GM21529 (cell line): ENCODE data around the gene TMEM130.
"Not testable (repeated sequence)": the region's sequence is repeated elsewhere in the genome, so short reads cannot be mapped to it uniquely, and the experiment has no call there.

Experiments
- ATAC-seq: cut with Tn5 transposase; IDR thresholded peaks from one replicate; pipeline ENCODE4 v1.9.1; 2021; ENCODE audit not compliant: unreplicated experiment

TMEM130 gene

DNA sequence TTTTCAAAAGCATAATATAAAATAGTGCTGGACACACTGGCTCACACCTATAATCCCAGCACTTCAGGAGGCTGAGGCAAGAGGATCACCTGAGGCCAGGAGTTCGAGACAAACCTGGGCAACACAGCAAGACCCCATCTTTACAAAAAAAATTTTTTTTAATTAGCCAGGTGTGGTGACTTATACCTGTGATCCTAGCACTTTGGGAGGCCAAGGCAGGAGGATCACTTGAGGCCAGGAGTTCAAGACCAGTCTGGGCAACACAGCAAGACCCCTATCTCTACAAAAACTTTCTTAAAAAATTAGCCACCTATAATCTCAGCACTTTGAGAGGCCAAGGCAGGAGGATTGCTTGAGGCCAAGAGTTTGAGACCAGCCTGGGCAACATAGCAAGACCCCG is 27.3 kb downstream of the TMEM130 start:
- ATAC-seq = not testable (repeated sequence)

DNA sequence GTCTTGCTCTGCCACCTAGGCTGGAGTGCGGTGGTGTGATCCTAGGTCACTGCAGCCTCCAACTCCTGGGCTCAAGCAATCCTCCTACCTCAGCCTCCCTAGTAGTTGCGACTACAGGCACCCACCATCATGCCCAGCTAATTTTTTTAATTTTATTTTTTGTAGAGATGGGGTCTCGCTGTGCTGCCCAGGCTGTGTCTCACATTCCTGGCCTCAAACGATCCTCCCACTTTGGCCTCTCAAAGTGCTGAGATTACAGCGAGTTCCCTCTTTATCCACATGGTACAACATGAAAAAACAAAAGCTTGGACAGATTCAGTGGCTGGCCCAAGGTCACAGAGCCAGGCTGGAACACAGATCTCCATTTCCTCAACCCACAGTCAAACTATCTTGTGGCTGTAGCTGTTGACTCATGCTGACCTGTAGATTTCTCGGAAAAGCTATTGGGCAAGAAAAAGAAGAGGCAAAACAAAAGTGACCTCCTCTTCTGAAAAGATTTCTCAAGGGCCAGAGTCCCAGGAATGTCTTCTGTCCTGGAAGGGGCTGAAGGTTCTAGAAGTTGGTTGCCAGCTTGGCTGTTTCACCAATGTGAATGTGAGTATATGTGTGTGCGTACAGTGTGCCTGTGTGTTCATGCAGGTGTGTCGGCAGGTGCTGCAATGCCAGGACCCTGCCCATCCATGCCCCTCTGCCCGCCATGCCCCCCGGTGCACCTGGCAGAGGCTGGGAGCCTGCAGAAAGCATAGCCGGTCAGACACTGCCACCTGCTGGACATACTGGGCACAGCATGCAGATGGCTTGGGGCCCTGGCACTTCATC is 28.4 kb downstream of the TMEM130 start:
- ATAC-seq = no peak

DNA sequence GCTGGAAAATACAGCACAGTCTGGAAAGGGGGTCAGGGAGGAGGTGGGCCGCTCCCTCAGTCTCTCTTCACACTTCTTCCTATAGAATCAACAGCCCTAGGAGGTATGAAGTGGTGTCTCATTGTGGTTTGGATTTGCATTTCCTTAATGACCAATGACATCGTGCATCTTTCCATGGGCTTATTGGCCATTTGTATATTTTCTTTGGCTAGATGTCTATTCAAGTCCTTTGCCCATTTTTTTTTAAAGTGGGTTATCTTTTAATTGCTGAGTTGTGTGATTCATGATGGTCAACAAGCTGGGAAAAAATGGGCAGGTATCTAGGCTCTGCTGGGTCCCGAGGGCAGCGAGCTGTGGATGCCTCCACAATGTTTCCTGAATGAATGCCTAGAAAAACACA is 29.1 kb downstream of the TMEM130 start:
- ATAC-seq = no peak

DNA sequence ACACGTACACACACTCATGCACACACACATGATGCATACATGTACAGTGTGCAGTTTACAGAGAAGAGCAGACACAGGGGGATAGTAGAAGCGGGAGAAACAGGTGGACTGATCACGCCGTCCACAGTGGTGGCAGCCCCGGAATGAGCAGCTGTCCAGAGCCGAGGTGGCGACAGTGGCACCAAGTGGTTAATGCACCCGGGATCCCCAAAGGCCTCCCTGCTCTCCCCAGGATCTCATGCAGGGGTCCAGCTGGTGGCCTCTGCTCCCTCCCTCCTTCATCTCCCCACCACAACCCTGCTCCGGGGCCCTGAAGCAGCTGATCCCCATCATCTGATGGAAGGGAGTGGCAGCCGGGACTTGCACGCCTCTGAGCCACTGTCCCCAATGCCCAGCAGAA is 29.7 kb downstream of the TMEM130 start:
- ATAC-seq = no peak

DNA sequence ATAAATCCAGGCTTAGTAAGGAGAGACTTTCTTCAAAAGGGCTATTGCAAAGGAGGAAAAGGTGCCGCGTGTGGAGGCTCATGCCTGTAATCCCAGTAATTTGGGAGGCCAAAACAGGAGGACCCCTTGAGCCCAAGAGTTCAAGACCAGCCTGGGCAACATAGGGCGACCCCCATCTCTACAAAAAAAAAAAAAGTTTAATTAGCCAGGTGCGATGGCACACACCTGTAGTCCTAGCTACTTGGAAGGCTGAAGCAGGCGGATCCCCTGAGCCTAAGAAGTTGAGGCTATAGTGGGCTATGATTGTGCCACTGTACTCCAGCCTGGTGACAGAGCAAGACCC is 32.2 kb downstream of the TMEM130 start:
- no peak for ATAC-seq

DNA sequence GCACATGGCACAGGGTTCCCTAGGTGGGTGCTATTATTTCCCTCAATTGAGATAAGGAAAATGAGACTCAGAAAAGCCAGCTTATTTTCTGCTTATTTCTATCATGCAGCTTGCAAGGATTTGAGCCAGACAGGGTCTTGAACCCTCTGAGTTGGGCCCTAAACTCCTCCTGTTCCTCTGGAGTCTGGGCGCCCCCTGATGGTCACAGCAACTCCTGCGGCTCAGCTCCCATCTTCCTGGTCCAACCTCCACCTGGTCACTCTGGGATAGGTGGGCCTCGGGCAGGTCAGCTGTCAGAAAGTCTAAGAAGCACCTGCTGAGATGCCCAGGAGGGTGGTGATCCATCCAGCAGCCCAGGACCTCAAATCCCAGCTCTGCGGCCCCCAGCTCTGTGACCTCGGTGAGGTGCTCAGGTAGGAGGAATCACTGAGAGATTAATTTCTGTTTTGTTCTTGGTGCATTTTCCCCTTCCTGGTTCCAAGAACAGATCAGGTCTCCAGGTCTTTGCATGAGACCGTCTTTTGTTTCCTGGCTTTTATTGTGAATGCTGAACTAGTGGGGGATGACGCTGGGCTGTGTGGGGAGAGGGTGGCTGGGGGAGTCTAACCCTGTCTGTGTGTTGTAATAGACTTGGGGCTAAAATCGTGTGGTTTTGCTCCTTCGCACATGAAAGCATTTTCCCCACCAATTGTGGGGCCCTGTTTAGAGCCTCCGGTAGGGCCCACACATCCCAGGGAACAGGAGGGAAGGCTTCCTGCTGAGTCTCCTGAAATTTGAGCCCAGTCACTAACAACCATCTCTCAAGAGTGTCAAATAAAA is 32.8 kb downstream of the TMEM130 start:
- ATAC-seq = no peak

DNA sequence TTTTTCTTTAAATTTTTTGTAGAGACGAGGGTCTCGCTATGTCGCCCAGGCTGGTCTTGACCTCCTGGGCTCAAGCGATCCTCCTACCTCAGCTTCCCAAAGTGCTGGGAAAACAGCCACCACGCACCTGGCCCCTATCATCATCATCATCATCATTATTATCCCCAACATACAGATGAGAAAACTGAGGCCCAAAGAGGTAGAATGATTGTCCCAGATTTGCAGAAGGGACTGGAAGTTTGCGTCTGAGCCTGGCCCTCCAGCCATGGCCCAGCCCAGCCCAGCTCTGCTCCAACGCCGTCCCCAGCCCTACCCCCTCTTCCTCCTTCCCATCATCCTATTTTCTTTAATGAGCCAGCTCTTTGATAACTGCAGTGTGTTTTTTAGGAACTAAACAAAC is 34.9 kb downstream of the TMEM130 start:
- ATAC-seq = no peak

DNA sequence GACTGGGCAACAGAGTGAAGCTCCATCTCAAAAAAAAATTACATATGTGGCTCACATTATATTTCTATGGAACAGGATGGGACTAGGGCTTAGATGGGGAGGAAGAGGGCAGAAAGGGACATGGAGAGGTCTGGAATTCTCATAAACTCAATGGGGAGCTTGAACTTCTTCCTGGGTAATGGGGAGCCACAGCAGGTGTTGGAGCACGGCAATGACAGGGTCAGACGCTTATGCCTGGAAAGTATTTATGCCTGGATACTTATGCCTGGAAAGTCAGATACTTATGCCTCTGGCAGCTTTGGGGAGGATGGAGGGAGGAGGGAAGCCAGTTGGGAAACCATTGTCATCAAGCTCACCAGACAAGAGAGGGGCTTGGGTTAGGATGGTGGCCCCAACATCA is 36.8 kb downstream of the TMEM130 start:
- ATAC-seq = no peak

DNA sequence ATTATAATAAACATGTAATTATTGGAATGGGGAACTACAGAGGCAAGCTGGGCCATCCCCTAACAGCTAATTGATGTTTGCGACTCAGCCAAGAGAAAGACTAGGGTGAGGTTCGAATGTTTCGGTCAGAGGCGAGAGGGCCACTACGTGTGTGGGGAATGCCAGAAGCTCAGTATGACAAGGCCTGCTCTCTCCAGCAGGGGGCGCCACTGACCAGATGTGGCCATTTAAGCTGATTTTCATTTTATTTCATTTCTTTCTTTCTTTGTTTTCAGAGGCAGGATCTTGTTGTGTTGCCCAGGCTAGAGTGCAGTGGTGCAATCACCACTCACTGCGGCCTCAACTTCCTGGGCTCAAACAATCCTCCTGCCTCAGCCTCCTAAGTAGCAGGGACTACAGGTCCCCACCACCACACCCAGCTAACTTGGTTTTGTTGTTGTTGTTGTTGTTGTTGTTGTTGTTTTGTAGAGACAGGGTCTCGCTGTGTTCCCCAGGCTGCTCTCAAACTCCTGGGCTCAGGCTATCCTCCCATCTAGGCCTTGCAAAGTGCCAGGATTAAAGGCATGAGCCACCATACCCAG is 38.1 kb downstream of the TMEM130 start:
- ATAC-seq = no peak

DNA sequence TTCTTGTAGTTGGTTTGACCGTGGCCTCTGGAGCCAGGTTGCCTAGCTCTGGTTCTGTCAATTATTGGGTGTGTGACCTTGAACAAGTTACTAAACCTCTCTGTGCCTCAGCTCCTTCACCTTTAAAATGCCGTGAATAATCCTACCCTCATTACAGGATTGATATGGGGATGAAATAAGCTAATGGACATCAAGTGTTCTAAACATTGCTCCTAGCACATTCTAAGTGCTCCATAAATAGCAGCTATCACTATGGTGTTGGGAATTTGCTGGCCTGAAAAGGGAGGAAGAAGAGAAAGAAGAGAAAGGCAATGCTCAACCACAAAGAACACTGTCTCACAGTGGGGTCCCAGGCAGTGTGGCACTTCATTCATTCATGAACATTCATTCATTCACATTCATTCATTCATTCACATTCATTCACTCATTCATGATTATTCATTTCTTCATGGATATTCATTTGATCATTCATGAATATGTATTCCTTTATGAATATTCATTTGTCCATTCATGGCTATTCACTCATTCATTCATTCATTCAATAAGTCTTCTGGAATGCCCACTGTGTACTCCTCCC is 38.8 kb downstream of the TMEM130 start:
- no peak for ATAC-seq

DNA sequence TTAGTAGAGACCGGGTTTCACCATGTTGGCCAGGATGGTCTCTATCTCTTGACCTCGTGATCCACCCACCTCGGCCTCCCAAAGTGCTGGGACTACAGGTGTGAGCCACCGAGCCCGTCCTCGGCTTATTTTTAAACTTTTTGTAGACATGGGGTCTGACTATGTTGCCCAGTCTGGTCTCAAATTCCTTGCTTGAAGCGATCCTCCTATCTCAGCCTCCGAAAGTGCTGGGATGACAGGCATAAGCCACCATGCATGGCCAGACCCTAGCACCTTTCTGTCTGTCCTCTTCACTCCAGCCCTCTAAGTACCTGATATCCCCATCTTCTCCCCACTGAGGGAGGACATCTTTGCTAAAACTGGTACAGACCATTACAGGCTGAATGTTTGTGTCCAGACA is 41.4 kb downstream of the TMEM130 start:
- no peak for ATAC-seq

DNA sequence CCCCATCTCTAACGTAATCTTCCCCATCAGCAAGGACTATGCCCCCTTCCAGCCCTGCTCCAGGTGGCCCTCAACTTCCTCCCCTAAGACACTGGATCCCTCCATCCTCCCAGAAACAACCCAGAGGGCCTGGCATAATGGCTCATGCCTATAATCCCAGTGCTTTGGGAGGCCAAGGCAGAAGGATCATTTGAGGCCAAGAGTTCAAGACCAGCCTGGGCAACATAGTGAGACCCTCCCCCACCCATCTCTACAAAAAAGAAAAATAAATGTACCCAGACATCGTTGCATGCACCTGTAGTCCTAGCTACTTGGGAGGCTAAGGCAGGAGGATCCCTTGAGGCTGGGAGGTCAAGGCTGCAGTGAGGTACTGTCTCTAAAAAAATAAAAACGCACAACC is 42.6 kb downstream of the TMEM130 start:
- no peak for ATAC-seq

DNA sequence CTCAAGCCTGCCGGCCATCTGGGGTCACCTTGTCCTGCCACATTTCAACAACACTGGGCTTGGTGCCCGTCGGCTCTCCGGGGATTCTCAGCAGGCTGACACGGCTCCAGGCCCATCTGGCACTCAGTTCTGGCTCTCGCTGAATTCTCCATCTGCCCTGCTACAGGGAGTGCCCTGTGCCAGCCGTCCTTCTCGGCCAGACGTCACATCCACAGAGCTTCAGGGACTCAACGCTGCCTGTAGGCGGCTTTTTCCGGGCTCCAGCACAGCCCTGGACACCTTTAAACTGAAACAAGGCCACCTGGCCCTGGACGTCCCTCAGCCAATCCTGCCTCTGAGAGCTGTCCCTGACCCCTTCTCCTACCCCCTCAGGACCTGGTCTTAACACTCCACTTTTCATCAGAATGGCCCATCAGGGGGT is 43.0 kb downstream of the TMEM130 start:
- no peak for ATAC-seq

DNA sequence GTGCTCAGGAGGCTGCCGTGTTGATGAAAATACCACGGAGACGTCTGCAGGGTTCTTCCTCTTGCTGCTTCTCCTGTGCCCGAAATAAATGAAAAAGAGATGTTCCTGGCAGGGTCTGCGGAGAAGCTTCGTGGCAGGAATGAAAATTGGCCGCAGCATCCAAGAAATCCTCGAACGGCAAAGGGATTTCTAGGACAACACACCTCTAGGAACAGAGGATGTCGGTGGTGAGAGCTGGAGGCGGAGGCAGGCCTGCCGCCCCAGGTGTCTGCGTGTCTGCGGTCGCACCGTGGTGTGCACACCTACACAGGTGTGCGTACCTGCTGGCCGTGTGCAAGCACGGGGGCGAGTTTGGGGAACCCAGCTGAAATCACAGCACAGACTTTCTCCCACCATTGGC is 43.4 kb downstream of the TMEM130 start:
- no peak for ATAC-seq

DNA sequence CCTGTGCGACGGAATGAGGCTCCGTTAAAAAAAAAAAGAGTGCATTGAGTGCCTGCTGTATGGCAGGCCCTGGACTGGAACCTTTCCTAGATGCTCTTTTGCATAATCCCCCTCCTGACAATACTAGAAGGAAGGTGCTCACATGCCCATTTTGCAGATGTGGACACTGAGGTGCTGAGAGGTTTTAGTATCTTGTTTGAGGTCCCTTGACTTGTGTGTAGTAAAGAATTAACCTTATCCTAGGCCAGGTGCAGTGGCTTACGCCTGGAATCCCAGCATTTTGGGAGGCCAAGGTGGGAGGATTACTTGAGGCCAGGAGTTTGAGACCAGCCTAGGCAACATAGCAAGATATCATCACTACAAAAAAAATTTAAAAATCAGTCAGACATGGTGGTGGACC is 46.6 kb downstream of the TMEM130 start:
- no peak for ATAC-seq

DNA sequence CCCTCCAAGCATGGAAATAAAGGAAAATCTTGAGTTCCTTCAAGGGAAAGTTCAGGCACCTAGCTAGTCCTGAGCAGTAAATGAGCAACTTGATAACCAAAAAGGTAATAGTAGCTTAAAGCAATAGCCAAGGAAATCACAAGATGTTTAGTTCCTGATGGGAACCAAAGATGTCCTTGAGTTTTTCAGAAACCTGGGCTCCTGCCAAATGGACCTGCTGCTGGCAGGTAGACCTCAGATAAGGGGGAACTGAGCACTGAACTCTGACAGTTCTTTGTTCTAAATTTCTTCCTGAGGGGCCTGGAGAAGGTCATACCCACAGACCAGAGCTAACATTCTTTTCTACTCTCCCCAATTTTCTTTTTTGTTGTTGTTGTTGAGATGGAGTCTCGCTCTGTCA is 48.5 kb downstream of the TMEM130 start:
- ATAC-seq = no peak

DNA sequence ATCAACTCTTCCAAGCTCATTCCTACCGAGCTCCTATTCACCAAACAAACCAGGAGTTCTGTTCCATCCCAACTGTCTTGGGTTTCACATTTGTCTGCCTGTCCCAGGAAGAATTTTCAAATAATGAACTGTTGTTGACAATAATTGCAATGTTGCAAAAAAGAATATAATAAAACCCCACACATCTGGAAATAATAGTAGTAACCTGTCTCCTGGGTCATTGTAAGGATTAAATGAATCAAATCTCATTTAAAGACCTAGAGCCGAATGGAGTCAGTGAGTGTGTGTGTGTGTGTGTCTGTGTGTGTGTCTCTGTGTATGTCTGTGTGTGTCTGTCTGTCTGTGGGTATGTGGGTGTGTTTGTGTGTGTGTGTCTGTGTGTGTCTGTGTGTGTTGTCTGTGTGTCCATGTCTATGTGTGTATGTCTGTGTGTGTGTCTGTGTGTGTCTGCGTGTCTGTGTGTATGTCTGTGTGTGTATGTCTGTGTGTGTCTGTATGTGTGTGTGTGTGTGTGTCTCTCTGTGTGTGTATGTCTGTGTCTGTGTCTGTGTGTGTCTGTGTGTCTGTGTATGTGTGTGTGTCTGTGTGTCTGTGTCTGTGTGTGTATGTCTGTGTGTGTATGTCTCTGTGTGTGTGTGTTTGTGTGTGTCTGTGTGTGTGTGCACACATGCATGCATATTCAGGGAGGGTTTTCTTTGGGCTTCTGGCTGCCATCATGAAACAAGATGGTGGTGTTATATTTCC is 52.7 kb downstream of the TMEM130 start:
- no peak for ATAC-seq

DNA sequence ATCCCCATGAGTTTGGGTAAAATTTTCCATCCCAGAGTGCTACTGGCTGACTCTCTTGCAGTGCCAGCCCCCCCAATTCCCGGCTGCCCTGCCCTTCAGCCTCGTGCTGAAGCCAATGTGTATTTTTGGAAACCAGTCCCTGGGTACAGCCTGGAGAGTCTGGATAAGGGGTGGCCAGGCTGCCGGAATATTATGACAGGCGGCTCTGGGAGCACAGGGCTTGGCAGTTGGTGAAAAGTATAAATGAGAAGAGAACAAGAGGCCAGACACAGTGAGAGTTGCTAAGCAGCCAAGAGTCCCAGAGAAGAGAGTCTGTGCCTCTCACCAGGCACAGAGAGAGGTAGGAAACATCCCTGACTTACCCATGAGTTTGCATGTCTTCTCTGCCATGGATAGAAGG is 53.6 kb downstream of the TMEM130 start:
- no peak for ATAC-seq

DNA sequence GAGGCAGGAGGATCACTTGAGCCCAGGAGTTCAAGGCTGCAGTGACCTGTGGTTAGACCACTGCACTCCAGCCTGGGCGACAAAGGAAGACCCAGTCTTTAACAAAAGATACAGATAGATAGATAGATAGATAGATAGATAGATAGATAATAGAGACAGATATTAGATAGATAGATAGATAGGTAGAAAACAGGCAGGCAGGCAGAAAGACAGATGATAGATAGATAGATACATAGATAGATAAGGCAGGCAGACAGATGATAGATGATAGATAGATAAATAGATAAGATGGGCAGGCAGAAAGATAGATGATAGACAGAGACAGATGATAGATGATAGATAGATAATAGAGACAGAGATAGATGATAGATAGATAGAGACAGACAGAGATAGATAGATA is 54.5 kb downstream of the TMEM130 start:
- no peak for ATAC-seq

DNA sequence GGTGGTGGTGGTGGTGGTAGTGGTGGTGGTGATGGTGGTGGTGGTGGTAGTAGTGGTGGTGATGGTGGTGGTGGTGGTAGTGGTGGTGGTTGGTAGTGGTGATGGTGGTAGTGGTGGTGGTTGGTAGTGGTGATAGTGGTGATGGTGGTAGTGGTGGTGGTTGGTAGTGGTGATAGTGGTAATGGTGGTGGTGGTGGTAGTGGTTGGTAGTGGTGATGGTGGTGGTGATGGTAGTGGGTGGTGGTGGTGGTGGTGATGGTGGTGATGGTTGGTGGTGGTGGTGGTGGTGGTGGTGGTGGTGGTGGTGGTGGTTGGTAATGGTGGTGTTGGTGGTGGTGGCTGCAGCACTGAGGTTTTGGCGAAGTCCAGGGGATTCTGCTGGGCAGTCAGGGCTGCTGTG is 58.5 kb downstream of the TMEM130 start:
- ATAC-seq = no peak

DNA sequence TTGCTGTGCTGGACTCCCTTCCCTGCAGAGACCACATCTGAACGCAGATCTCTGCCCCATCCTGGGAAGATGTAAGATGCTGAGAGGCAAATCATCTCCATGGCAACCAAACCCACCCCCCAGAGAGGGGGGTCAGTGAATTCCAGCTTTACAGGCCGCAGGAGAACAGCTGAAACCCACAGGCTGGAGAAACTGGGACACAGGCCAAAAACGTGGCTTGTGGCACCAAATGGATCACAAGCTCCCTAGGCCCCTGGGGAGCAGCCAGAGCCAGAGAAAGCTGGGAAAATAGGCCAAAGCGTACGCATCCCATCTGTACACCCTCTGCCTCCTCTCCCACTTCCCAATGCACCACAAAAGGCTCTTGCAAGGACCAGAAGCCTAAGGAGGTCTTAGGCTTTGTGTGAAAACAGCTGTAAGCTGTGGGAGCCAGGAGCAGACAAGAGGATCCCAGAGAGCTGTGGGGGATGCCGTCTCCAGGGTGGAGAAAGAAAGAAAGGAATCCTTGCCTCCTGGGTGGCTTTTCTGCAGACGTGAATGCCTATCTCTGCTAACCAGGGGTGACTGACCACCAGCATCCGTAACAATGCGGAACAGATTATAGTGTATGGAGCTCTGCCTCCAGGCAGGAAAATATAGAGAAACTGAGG is 59.5 kb downstream of the TMEM130 start:
- no peak for ATAC-seq
